GM18519 (cell line): ENCODE measurements around the gene FBLN2.
"Not testable (repeated sequence)": the region's sequence is repeated elsewhere in the genome, so short reads cannot be mapped to it uniquely, and the experiment has no call there.

Experiments used
- ATAC-seq: cut with Tn5 transposase; IDR thresholded peaks from one replicate; pipeline ENCODE4 v1.9.1; 2021; ENCODE audit warnings: mild to moderate bottlenecking, moderate library complexity; ENCODE audit not compliant: unreplicated experiment, low FRiP score

FBLN2 gene

DNA sequence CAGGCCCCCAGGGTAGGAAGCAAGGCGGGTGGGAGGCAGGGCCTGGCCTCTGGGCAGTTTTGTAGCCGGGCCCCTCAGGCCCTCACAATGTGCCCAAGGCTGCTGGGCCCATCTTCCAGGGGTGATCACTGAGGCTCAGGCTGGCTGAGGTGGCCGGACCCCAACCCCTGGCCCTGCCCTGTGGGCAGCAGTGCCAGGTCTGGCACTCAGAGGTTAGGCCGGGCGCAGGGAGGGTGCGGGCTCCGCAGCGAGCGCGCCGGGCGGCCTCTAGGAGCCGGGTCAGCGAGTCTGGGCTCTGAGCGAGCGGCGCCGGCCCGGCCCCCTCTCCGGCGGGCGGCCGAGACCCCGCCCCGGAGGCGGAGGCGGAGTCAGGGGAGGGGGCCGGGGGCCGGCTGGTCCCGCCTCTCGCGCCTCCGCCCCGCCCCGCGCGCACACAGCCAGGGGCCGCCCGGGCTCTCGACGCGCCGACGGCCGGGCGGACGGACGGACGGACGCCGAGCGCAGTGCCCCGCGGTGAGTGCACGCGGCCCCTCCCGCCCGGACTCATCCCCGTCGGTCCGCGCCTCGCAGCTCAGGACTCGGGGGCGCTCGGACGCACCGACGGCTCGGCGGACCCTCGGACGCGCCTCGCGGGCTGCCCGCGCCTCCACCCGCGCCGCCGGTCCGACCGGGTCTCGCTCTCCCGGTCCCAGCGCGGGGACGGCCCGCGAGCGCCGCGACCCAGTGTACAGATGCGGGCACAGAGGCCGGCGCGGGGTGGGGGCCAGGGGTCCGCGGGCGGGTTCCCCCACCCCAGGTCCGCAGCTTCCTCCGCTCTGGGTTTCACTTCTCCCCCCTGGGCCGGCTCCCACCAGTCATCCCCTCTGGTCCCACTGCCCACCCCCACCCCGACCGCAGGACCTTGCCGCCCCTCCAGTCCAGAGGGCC lies at the start of gene FBLN2:
FBLN2 (plus strand) TSS at position 430 of the 927 bp plus-strand sequence. CDS start 21,231 bp downstream, outside the sequence.
- ATAC-seq, result no peak

DNA sequence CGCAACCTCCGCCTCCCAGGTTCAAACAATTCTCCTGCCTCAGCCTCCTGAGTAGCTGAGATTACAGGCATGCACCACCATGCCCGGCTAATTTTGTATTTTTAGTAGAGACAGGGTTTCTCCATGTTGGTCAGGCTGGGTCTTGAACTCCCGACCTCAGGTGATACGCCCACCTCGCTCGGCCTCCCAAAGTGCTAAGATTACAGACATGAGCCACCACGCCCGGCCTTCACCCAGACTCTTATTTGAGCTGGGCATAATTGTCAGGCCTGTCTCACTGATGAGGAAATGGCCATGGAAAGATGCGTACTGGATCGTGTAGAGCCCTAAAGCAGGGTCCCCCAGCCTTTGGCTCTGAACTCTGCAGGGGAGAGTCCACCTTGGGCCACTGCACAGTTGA lies 49.7 kb upstream of the FBLN2 start:
- not testable (repeated sequence) for ATAC-seq

DNA sequence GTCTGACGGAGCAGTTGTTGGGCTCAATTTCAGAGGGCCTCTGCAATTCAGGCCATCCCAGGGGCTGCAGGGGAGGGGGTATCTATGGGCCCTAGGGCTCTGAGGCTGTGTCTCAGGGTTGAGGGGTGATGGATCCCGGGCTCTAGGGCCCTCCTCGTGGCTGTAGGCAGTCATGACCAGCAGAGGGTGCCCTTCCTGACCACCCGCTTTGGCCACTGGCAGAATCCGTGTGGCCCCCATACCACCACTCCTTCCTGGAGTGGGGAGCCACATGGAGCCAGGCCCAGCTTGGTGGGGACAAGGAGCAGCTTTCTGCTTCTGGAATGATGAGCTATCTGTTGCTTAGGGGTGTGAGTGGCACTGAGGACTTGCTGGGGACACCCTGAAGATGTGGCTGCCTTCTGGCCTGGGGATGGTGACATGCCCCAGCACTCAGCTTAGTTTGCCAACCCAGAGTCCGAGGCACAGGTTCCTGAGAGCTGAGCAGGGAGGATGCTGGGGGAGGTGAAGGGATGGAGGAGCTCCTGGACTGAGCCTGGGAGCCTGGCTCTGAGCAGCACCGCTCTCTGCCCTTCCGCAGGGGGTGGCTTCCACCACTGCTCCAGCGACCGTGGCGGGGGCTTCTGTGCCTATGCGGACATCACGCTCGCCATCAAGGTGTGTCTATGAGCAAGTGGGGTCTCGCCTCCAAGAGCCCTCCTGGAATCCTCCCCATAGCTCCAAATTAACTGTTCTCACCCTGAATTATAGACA lies 48.6 kb upstream of the FBLN2 start:
- ATAC-seq, result no peak

DNA sequence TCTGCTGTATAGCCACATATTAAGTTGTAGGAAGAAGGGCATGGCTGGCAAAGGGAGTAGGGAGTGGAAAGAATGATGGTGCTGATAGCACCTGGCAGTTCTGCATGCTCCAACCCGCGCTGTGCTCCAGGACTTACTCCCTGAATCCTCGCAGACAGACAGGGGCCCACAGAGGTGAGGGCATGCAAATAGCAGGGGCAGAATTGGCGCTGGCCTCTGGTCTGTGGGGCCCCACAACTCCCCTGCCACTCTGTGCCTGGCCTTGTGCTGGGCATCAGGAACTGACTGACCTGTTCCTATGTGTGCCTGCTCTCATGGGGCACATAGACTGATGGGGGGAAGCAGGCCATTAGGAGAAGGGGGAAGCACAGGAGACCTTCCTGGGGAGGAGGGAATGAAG lies 47.9 kb upstream of the FBLN2 start:
- no peak for ATAC-seq

DNA sequence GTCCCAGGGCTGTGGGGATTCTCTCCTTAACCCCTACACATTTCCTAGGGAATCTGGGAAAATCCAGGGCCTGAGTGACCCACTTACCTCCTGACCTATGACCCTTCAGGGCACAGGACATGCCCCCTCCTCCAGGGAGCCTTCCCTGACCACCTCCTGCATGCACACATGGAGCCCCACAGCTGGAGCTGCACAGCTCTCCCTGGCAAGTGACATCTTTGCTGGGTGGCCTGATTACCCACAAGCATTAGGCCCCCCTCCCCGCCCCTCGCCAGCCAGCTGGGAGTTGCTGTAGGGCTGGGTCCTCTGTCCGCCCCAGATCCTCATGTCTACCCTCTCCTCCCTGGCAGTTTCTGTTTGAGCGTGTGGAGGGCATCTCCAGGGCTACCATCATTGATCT lies 47.4 kb upstream of the FBLN2 start:
- ATAC-seq, result no peak

DNA sequence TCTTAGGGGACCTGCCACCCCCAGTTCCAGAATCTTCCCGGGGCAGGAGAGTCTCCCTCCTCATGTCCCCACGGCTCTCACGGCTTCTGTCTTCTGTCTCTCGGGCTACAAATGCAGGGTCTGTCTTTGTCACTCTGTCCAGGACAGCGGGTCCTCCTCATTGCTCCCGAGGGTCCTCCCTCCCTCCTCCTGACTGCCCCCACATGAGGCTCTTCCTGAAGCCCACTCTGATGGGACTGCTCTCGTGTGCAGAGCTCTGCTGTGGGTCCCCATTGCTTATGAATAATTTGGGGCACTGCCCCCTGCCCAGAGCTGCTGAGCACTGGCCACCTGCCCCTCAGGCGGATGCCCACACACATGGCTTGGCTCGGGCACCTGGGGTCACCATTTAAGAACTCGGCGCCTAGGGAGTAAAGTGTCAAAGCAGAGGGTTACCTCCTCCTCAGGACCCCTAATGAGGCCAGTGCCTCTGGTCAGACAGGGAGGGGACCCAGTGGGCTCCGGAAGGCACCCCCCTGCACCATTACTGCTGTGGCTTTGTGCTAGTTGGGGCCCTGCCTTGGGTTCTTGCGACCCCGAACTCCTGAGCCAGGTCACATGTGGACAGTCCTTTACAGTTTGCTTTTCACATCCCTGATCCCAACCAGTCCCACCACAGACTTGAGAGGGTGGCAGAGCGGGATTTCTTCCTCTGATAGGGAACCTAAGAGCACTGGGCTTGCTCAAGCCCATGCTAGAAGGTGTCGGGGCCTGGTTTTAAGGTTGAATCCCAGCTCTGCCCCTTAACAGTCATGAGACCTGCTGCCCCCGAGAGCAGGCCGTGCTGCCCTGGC lies 46.8 kb upstream of the FBLN2 start:
- no peak for ATAC-seq

DNA sequence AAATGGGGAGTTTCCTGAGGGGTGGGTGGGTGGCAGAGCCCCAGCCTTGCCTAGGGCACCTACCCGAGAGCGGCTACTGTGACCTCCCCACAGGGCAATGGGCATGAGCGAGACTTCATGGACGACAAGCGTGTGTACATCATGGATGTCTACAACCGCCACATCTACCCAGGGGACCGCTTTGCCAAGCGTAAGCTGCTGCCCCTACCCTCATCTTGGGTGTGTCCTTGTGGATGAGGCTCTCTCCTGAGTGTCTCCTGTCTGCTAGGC lies 46.2 kb upstream of the FBLN2 start:
- ATAC-seq, result no peak

DNA sequence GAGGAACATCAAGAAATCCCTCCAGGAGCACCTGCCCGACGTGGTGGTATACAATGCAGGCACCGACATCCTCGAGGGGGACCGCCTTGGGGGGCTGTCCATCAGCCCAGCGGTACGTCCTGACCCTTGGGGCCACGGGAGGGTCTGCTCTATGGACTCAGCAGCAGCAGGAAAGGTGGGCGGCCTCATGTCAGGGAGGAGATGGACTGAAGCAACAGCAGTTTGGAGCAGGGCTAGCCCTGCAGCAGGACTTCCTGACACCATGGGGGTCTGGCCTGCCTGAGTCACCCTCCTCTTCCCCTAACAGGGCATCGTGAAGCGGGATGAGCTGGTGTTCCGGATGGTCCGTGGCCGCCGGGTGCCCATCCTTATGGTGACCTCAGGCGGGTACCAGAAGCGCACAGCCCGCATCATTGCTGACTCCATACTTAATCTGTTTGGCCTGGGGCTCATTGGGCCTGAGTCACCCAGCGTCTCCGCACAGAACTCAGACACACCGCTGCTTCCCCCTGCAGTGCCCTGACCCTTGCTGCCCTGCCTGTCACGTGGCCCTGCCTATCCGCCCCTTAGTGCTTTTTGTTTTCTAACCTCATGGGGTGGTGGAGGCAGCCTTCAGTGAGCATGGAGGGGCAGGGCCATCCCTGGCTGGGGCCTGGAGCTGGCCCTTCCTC lies 44.6 kb upstream of the FBLN2 start:
- no peak for ATAC-seq

DNA sequence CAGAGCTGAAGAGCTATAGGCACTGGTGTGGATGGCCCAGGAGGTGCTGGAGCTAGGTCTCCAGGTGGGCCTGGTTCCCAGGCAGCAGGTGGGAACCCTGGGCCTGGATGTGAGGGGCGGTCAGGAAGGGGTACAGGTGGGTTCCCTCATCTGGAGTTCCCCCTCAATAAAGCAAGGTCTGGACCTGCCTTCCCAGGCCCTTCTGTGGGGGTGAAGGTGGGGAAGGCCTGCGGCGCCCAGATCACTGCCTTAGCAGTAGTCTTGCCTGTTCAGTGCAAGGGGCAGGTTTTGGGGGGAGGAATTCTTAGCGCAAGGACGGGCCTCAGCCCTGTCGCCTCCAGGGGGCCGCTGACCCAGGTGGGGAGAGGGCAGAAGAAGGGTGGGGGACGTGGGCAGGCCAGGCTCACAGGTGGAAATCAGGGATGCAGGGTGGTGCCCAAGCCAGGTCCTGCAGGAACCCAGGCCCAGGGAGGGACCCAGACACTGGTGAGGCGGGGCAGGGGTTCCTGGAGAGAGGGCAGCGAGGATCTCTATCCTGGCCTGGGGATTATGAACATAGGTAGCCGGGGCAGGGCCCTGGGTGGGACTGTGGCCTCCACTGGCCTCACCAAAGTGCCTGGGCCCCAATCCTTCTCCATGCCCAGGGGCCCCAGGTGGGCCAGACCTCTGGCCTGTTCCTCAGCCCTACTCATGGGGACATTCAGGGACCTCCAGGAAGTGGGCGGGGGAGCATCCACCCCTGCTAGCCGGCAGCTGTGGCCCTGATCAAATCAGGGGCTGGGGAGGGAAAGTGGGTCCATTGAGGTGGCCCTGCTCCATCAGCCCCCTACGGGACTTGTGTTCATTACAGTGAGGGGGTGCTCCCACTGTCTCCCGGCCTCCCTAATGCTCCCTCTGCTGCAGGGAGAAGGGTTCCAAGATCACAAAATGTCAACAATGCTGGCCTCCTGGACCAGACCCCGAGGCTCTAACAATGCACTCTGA lies 43.5 kb upstream of the FBLN2 start:
- no peak for ATAC-seq

DNA sequence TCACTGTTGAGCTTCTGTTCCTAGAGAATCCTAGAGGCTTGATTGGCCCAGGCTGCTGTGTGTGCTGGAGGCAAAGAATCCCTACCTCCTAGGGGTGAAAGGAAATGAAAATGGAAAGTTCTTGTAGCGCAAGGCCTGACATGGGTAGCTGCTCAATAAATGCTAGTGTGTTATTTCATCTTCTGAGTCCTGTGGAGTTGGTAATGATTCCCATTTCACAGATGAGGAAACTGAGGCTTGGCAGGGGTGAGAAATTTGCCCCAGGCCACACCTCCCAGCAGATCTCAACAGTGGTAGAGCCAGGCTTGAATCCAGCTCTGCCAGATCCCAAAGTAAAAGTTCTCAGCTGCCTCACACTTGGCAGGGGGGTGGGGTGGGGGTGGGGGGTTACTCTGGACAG lies 42.7 kb upstream of the FBLN2 start:
- no peak for ATAC-seq

DNA sequence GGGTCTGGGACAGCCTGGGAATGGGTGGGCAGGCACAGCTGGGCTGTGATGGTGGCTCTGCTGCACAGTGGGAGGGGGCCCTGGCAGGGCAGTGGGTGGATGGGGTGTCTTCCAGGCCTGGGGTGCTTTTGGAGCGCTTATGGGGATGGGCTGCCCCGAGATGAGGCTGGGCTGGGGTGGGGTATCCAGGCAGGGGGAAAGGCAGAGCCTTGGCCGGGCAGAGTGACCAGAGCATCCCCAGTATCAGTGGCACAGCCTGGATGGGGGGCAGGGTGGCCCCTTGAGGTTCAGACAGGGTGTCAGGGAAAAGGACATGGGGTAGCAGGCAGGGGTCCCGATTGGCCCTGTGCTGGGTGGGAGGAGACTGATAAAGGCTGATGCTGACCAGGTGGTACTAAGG lies 42.2 kb upstream of the FBLN2 start:
- no peak for ATAC-seq

DNA sequence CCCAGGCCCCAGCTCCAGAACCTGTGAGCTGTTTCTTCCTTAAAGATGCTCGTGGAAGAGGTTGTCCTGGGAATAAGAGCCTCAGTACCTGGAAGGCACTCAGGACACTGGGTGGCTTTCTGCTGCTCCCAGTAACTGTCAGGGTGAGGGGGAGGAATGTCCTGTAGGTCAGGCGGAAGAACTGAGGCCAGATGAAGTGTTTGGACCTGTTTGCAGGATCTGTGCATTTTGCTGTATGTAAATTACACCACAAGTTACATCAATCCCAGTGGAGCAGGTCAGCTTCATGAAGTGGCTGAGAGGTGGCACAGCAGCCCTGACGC lies 41.7 kb upstream of the FBLN2 start:
- no peak for ATAC-seq

DNA sequence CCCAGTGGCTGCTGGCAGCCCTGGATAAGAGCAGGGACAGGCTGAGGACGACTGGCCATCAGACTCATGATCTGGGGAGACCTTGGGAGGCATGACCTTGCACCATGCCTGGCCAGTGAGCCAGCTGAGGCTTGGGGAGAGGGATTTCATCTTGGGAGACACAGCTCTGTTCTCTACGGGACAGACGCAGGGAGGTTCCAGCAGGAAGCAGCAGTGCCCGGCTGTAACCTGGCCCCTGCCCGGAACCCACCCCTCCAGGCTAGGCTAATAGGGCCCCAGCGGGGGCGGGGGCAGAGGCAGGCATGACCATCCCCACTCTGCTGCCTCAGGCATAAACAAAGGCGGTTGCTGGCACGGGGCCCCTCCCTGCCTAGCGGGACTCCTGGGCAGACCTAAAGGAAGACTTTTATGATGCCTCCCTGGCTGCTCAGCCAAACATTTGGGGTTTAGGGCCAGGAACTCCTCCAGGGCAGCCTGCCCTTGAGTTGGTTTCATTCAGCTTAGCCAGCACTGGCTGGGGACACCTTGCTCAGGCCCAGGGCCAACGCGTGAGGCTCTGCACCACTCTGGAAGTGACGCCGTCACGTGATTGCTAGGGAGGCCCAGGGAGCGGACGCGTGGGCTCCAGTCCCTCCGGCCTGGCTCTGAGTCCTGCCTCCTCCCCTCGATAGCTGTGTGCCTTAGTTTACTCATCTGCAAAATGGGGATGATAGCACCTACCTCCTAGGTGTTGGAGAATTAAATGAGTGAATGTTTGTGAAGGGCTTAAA lies 41.2 kb upstream of the FBLN2 start:
- ATAC-seq, result no peak

DNA sequence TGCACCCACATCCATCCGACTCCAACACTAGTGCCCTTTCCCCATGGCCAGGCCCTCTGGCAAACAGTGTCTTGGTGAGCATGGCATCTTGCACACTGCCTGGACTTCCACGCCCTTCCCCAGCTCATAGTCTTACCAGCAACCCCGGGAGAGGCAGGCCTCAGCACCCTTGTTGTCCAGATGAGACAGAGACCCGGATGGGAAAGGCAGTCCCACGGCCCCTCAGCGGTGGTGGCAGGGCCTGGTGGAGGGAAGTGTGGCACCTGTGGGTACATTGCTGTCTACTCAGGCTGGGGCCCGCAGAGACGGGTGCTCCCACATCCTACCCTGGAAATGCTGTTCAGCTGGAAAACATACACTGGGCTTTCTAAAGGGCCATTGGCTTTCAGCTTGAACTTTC lies 40.4 kb upstream of the FBLN2 start:
- no peak for ATAC-seq

DNA sequence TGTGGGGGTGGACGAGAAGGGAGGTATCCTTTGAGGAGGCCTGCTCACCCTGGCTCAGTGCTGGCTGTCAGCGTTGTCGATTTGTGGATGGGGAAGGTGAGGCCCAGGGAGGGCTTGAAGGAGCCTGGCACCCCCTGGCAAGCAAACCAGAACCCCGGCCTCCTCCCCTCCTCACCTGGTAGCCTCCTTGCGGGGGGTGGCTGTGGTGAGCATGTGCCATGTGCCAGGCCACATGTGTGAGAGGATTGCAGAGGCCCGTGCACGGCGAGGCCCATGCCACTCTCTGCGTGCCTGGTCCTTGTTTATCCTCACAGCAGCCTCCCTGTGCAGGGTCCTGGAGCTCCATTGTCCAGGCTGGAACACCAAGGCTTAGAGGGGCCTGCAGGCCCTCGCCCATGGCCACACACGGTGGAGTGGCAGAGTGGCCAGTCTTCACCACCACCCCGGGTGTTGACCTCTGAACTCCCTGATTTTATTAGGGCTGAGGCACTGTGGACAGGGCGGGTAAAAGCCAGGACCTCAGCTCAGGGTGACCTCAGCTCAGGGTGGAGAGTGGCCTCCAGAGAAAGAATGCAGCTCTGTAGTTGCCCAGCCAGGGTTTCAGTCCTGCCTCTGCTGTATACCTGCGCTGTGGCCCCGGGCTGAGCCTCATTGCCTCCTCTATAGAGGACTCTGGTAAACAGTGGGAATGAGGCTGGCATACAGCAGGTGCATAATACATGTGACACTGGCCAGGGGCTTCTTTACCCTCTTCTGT lies 39.7 kb upstream of the FBLN2 start:
- ATAC-seq, result no peak

DNA sequence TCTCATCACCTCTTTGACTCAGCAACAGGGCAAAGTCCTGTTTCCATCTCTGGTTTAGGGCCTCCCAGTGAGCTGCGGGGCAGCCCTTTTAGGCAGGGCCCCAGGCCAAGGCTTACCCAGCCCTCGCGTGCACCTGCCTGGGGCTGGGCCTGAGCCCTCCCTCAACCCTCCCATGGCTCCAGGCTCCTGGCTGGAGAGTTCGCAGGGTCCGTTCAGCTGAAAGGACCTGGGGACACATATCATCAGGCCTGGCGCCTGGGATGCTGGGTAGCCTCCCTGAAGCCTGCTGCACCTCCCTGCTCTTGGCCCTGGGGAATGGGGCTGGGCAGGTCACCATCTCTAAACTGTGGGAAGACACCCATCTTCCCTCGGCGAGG lies 39.1 kb upstream of the FBLN2 start:
- no peak for ATAC-seq

DNA sequence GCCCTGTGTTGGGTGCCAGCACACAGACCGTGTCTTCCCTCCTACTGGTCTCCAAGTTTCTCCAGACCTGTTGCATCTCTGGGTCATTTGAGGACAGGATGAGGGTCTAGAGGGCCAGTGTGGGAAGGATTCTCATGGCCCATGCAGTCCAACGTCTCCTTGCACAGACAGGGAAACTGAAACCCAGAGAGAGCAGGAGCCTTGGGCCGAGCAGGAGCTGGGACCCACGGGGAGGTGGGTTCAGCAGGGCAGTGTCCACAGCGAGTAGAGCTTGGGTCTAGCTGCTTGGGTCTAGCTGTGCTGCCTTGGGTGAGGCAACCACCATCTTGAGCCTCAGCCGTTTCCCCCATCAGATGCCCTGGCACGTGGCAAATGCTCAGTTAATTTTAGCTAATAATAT lies 36.5 kb upstream of the FBLN2 start:
- no peak for ATAC-seq
